HepG2 (cell line): ENCODE results near the gene TSEN34. TPM values are rescaled to one million over a fixed set of nuclear protein-coding genes. Genes with fewer than 3 reads are reported as not detected.
A peak's percentile ranks its signal among the peaks of the same experiment; 100 is the strongest.

Source experiments
- ATF6 ChIP-seq: sonication (generic); formaldehyde crosslinking; conservative IDR thresholded peaks from 2 replicates; pipeline ENCODE4 v1.4.0; 2020; ENCODE audit warnings: missing genetic modification reagents
- ATF7 ChIP-seq, 2 experiments: fragments of 450-650 bp in 1 of 2; sonication (generic) in 1 of 2; formaldehyde crosslinking in 1 of 2; IDR thresholded peaks; 2 replicates each; pipeline versions ENCODE4 v1.4.0 to v1.6.1; 2016 to 2020; ENCODE audit warnings: antibody characterized with exemption in 1 of 2, mild to moderate bottlenecking in 1 of 2, missing genetic modification reagents in 1 of 2
- BCL6 ChIP-seq: IDR thresholded peaks from 2 replicates; pipeline ENCODE4 v1.6.1; 2016; ENCODE audit warnings: missing genetic modification reagents, missing compliant biosample characterization
- CSRNP1 ChIP-seq: sonication (generic); formaldehyde crosslinking; IDR thresholded peaks from 2 replicates; pipeline ENCODE4 v1.8.1; 2023; ENCODE audit warnings: mild to moderate bottlenecking, missing genetic modification reagents
- EZH2 ChIP-seq: conservative IDR thresholded peaks from 2 replicates; pipeline ENCODE4 v1.6.1; 2012; ENCODE audit warnings: mild to moderate bottlenecking, low read depth, low read length, moderate library complexity
- GZF1 ChIP-seq: sonication (generic); formaldehyde crosslinking; IDR thresholded peaks from 2 replicates; pipeline ENCODE4 v1.5.1; 2020; ENCODE audit warnings: mild to moderate bottlenecking, missing genetic modification reagents
- KDM5B ChIP-seq: sonication (generic); formaldehyde crosslinking; IDR thresholded peaks from 2 replicates; pipeline ENCODE4 v1.4.0; 2020; ENCODE audit warnings: missing genetic modification reagents, mild to moderate bottlenecking, borderline replicate concordance
- NFKB2 ChIP-seq: sonication (generic); formaldehyde crosslinking; IDR thresholded peaks from 2 replicates; pipeline ENCODE4 v1.4.0; 2020; ENCODE audit warnings: missing genetic modification reagents, borderline replicate concordance
- RBM39 ChIP-seq: fragments of 200-400 bp; formaldehyde crosslinking; IDR thresholded peaks from one replicate; pipeline ENCODE4 v1.6.1; 2018; ENCODE audit warnings: antibody characterized with exemption, mild to moderate bottlenecking, low read depth, low read length; ENCODE audit not compliant: poor library complexity, severe bottlenecking
- SNAPC4 ChIP-seq: sonication (generic); formaldehyde crosslinking; IDR thresholded peaks from 2 replicates; pipeline ENCODE4 v1.4.0; 2020; ENCODE audit warnings: mild to moderate bottlenecking, missing genetic modification reagents
- STAT6 ChIP-seq: sonication (generic); formaldehyde crosslinking; IDR thresholded peaks from 2 replicates; pipeline ENCODE4 v1.4.0; 2020; ENCODE audit warnings: missing genetic modification reagents, mild to moderate bottlenecking, borderline replicate concordance
- TOPORS ChIP-seq: sonication (generic); formaldehyde crosslinking; IDR thresholded peaks from 2 replicates; pipeline ENCODE4 v1.8.0; 2023; ENCODE audit warnings: mild to moderate bottlenecking, missing genetic modification reagents
- ZNF274 ChIP-seq: sonication (generic); formaldehyde crosslinking; IDR thresholded peaks from 2 replicates; pipeline ENCODE4 v1.5.1; 2020; ENCODE audit warnings: mild to moderate bottlenecking, missing genetic modification reagents
- ZNF644 ChIP-seq: IDR thresholded peaks from 2 replicates; pipeline ENCODE4 v1.6.1; 2016; ENCODE audit warnings: low read depth
- ZNF670 ChIP-seq: sonication (generic); formaldehyde crosslinking; IDR thresholded peaks from 2 replicates; pipeline ENCODE4 v1.8.0; 2022; ENCODE audit warnings: mild to moderate bottlenecking, missing genetic modification reagents, borderline replicate concordance
- polyA plus RNA-seq, 8 experiments: library from polyadenylated mRNA; depleted of rRNA in 3 of 8; stranded (reverse) in 7 of 8; unstranded in 1 of 8; fragments of >200 nt; fragmentation: Illumina TruSeq in 4 of 8; extraction: Trizol in 4 of 8; gene quantifications; 2 replicates each; pipeline versions ENCODE4 v1.2.1 to v1.2.3, GENCODE V29; 2011 to 2016; ENCODE audit warnings: low read depth in 4 of 8, missing spikeins in 1 of 8, mixed read lengths in 1 of 8; ENCODE audit not compliant: insufficient read depth in 1 of 8
- total RNA-seq, 5 experiments: library from RNA; depleted of rRNA; stranded (reverse); fragments of >200 nt; fragmentation: Illumina TruSeq; extraction: Trizol; gene quantifications; 2 replicates each; pipeline ENCODE4 v1.2.3, GENCODE V29; 2016; ENCODE audit warnings: low read depth in 1 of 5

Gene TSEN34
- total and polyA plus RNA-seq, 2 of the 13 experiments (the other 11 are each of a cell fraction or from before 2014, with no cell fraction given): 55.1 to 65.4 TPM

GRCh38 chr19:54207983-54208783 lies 17.1 kb downstream of the TSEN34 start (continued):
- TF ChIP-seq STAT6 (CRISPR knock-in tag): no peak
- TF ChIP-seq ATF7 (IDR thresholded peaks at IDR 0.05): no peak
- no peak for TF ChIP-seq ATF7 (CRISPR knock-in tag; IDR thresholded peaks at IDR 0.05)
- no peak for TF ChIP-seq ATF6
- TF ChIP-seq ZNF670 (CRISPR knock-in tag): no peak
- peak; percentile 37; the same call in 1 of the 2 replicates for TF ChIP-seq BCL6 (CRISPR knock-in tag)
- no peak for TF ChIP-seq ZNF274 (CRISPR knock-in tag)
- TF ChIP-seq KDM5B (CRISPR knock-in tag): no peak
- 0 out of 2 replicates have a peak, but pooled peaks have one; percentile 13 for TF ChIP-seq ZNF644
- TF ChIP-seq SNAPC4: no peak
- TF ChIP-seq NFKB2 (CRISPR knock-in tag): no peak
- no peak for TF ChIP-seq RBM39
- TF ChIP-seq GZF1 (CRISPR knock-in tag): no peak
- no peak for TF ChIP-seq EZH2
- peak; percentile 21; the same call in 1 of the 2 replicates for TF ChIP-seq TOPORS (CRISPR knock-in tag)
- TF ChIP-seq CSRNP1 (CRISPR knock-in tag): no peak
